DMS114 treated with DMSO at 0.1 percent for 48 hours (cell line): Measurements from ENCODE around the gene PSTPIP1.

Source experiments
- DNase-seq: peaks from one replicate; lab custom pipeline; 2025; ENCODE audit not compliant: unreplicated experiment; lab: John Stamatoyannopoulos, UW

The PSTPIP1 gene

DNA sequence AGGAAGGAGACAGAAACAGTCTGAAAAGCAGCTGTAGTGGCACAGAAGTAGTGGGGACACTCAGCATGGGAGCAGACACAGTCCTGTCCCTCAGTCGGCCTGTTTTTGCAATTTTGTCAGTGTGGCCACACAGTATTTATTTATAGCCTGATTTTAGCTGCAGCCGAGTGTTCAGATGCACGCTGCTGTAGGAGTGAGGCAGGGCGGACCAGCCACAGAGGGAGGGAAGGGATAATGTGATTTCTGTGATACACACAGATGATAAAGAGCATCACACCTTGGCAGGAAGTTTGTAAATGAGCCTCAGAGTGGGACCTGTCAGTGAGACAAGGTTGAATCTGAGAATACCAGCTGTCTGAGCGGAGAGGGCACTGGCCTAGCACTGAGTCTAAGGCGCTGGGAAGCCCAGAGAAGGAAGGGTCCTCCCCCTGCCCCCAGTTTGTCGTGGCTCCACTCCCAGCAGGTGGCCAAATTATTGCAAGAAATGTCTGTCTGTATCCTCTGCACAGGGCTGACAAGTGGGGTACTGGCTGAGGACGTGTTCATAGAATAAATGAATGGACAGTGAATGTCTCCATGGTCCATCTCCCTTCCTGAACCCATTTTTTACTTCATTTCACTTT lies 3.8 kb downstream of the PSTPIP1 start:
- no peak for DNase-seq

DNA sequence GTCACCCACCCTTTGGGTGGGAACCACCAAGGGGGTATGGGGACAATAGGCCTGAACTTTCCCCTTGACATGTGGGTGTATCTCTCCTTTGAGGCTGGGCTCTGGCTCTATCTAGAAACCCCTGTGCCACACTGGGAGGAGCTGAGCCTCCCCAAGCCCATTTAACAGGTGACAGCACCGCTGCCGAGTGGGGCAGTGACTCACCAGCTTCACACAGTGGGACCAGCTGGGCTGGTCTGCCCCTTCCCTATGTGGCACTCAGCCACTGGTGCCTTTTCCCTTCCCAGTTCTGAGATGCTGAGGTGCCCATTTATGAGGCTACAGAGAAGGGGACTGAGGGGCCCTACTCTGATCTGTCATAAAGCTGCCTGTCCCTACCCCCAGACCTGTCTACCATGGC lies 5.1 kb downstream of the PSTPIP1 start:
- no peak for DNase-seq

DNA sequence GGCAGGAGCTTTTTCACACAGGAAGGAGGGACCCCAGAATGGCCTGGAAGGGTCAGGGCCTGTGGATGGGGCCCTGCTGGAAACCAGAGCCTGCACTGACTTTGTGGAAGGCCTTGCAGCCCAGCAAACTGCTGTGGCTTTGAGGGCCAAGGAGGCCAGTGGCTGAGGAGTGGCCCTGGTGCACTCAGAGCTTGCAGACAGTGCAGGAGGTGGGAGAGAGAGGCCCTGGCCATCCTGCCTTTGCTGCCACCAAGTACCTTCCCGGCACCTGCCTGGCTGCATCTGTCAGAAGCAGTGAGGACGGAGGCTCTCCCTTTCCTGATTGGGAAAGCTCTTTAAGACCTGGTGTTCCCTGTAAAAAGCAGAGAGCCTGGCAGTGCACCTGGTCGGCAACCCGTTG lies 6.4 kb downstream of the PSTPIP1 start:
- no peak for DNase-seq

DNA sequence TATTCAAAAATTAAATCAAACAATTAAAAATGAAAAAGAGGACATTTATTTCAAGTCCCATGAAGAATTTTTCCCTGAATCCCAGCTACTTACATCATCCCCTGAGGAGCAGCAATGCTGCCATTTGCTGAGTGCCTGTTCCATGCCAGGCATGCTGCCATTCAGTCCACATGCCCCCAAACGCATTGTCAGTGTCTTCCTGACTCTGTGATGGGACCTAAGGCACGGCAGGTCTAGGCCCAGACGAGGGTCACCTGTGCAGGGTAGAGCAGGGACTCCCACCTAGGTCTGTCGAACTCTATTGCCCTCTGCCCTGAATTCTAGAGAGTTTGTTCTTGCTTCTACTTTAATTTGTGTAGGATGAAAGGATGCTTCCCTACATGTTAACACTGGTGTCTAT lies 7.0 kb downstream of the PSTPIP1 start:
- DNase-seq: no peak

DNA sequence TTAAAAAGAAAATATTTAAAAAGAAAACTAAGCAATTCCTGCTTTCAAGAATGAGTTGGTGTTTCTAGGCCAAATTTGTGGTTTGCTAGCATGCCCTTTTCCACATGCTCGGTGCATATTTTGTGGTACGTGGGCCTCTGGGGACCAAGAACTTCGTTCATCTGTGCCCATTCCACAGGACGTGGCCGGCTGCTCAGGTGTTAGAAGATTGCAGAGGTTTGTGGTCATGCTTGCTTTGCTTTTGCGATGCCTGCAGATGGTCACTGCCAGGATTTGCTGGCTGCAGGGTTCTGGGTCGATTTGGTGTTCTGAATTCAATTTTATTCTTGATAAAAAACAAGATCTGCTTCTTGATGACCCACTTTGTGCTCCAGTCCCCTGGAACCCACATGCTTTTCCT lies 7.5 kb downstream of the PSTPIP1 start:
- no peak for DNase-seq

DNA sequence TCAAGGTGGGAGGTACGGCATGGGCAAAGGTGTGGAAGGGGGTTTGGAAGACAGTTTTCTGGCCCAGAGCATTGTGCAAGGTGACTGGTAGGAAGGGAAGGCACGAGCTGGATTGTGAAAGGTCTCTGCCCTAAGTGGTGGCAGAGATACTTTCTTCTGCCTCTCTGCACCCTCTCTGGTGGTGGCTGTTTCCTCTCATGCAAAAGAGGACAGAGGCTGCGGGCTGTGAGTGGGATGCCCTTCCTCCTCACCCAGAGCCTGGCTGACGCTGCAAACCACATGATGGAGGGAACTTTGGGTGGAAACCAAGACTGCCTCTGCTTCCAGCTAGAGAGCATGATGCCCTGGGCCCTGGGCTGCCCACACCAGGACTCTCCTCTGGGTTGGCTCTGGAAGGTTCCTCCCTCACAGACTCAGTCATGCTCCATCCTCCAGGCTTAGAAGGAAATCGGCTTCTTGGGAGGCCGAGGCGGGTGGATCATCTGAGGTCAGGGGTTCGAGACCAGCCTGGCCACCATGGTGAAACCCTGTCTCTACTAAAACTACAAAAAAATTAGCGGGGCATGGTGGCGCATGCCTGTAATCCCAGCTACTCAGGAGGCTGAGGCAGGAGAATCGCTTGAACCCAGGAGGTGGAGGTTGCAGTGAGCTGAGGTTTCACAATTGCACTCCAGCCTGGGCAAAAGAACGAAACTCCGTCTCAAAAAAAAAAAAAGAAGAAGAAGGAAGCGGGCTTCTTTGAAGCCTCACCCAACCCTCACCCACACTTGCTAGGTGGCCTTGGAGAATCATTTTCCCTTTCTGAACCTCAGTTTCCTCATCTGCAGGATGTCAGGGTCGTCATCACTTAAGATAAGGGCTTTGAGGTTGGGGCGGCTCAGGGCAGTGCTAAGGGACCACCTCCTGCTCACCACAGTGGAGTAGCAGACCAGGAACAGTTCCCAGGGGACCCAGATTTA lies 8.3 kb downstream of the PSTPIP1 start:
- DNase-seq: no peak

DNA sequence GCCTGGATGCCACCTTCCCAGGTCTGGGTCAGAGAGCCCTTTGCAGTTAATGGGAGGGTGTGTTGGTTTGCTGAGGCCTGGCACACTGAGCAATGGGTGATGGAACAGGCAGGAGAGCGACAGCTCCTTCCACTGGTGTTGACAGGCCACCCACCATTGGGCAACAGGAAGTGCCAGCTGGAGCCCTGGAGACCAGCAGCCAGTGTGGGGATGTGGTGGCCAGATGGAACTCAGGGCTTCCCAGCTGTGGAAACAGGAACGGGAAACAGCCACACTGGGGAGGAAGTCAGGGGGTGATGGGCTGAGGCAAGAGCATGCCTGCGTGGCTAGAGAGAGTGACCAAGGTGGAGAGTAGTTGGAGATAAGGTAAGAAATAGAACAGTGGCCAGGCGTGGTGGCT lies 9.3 kb downstream of the PSTPIP1 start:
- no peak for DNase-seq

DNA sequence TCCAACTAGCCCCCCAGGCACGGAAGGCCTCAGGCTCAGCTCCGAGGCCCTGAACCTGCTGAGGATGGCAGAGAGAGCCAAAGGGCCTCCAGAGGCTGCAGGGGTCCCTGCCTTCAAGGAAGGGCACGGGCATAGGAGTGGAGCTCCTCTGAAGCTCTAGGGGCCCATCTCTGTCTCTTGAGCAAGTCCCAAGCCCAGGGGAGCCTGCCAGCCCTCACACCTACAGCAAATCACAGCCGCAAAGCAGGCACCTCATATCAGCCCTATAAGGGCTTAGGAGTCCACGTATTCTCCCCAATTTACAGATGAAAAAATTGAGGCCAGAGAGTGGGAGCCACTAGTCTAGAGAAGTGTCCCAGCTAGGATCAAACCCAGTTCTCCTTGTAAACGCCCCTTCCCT lies 14.2 kb downstream of the PSTPIP1 start:
- no peak for DNase-seq

DNA sequence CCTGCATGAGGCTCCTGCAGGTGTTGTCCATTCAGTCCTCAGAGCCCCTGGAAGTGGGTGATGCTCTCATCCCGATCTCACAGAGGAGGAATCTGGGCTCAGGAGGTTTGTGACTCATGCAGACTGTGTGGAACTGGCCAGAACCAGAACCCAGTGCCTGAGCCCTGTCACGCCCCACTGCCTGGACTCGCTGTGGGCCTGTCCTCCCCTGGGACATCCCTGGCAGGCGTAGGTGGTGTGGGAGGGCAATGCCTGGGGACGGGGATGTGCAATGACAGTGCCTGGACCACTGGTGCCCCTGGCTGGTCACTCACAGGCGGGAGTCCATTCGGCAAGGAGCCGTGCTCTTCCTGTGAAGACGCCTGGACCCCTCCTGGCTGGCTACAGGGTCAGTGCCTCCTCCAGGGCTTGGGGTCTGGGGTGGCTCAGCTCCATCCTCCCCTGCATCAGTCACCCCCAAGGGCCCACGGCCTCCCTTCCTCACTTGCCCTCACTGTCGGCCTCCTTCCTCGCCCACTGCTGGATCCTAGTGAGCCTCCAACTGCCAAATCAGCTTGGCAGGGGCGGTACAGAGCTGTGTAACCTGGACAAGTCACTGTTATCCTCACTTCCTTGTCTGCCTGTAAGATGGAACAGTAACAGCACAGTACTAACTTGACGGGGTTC lies 14.9 kb downstream of the PSTPIP1 start:
- DNase-seq: no peak

DNA sequence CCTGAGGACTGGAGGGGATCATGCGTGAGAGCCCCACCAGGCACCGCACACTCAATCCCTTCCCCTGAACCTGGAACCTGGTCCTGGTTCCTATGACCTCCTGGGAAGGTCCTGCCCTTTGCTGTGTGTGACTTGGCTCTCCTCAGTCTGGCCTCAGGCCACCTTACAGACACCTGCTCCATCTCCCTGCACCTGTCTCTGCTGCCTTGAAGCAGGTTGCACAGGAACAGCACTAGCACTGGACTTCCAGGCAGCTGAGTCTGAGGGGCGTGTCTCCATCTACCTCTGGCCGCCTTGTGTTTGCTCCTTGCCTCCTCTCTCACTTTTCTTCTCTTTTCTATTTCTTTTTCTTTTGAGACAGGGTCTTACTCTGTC lies 15.4 kb downstream of the PSTPIP1 start:
- no peak for DNase-seq

DNA sequence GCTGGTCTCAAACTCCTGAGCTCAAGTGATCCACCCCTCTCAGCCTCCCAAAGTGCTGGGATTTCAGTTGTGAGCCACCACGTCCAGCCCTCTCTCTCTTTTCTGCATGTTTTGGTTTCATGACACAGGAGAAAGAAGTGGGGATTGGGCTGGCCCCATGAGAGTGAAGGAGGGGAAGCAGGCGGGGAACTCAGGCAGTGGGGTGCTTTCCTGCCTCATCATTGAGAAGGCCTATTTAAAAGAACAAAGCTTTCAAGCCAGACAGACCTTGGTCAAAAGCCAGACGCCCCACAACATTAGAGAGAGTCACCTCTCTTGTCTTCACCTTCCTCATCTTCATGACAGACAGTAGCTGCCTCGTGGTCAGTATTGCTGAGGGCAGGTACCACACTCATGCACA lies 15.9 kb downstream of the PSTPIP1 start:
- DNase-seq: no peak

DNA sequence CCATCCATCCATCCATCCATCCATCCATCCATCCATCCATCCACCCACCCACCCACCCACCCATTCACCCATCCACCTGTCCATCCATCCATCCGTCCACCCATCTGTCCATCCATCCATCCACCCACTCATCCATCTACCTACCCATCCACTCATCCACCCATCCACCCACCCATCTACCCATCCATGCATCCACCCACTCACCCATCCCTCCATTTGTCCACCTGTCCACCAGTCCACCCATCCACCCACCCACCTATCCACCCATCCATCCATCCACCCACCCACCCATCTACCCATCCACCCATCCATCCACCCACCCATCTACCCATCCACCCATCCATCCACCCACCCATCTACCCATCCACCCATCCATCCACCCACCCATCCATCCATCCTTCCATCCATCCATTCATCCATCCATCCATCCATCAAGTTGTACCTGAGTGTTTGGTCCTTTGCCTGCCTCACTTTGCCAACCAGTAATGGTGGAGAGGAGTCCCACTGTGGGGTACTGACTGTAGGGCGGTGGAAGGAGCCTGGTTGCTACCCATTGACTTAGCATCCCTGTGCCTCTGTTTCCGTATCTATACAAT lies 17.3 kb downstream of the PSTPIP1 start:
- no peak for DNase-seq

DNA sequence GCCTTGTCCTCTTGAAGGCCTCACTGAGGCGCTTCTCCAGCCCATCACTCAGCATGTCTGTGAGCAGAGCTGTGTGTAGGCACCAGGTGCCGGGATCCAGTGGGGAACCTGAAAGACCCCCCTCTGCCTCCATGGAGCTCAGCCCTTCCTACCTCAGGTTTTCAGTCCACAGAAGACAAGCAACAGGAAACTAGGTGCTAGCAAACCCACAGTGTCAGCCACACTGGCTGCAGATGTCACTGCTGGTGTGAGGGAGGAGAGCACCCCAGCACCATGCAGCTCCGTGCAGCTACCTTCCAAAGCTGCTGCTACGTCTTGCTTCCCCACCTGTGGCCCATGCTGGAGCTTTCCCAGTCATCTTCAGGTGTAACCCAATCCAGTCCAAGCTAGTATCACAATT lies 17.9 kb downstream of the PSTPIP1 start:
- no peak for DNase-seq

DNA sequence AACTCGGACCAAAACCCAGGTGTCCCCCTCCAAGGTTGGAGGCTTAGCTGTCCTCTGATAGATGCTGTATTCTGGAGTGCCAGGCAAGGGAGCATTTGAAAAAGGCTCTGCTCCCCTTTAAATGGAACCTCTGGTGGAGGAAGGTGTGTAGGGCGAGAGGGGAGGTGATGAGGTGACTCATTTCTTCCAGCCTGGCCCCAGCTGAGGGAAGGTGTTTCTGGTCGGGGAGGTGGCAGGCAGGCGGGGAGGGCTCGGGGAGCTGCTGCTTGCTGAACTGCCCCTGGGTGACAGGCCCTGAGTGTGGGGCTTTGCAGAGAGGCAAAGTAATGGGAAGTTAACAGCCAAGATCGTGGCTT lies 18.8 kb downstream of the PSTPIP1 start:
- DNase-seq: no peak

DNA sequence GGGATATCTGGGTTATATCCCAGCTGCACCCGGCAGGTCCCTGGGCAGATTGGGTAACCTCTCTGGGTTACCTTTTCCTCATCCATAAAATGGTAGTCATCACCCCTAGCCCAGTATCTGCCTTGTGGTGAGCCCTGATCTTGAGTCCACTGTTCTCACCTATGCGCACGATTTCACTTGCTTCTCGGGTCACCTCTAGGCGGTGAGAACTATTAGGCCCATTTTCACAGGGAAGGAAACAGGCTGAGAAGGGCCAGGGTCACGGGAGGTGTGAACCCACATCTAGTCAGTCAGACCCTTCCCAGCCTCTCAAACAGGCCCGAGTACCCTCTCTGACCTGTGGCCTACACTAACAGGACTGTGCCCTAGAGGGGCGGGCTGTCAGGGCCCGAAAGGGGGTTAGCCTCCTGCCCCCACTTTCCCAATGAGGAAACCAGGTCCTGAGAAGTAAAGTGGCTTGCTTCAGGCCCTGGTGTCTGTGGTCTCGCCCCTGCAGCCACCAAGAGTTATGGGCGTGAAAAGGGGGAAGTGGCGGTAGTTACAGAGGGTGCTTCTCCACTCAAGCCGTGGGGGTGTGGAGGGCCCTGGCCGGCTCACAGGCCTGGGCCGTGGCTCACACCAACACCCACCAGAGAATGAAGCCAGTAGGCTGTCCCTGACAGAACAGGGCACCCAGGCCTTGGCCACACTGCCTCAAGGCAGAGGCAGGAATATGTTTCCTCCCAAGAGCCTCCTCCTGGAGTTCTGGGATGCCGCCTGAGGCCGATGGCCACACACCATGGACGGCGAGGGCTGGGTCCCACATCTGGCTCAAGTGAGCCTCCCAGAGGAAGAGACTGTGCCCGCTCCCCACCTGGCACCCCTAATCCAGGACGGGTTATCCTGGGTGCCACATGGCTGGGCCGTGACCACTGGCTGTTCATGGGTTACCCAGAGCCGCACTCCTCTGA lies 19.5 kb downstream of the PSTPIP1 start:
- no peak for DNase-seq

DNA sequence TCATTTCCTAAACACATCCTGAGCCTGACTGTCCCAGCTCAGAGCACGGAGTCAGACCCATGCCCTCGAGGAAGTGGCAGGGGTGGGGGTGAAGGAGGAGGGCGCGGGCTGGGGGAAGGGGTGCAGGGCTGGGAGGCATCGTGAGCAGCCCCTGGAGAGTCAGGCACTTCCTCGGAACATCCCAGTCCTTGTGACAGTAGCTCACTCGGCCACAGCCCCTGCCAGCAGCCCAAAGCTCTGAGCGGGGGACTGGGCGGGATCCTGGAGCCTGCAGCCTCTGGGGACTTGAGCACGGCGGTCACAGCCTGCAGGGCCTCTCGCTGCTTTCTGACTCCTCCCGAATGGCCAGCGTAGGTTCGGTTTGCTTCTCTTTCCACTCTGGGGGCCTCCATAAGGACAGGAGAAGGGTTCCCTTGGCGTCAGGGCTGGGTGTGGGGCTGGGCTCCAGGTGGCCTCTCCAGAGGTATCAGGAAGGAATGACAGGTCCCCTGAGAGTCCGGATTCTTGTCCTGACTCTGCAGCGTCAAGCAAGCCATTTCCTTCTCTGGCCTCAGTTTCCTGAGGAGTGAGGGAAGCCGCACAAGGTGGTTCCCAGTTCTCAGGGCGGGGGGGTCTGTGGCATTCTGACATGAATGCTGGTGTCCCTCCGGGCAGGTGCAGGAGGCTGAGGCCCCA lies 20.9 kb downstream of the PSTPIP1 start:
- DNase-seq: no peak

DNA sequence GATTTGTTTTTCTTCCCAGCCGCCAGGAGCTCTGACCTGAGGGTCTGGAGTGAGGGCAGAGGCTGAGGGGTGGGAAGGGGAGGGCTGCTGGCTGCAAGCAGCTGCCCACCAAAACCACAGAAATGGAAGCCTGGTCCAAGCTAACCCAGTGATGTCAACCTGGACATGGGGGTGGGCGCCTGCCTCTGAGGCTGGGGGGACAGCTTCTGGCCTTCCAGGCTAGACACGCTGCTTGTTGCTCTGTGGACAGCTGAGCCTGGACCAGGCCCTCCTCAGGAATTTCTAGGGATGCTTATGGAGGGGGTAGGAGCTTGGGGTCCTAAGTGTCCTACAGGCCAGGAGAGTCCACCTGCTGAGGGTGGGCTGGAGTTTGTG lies 21.4 kb downstream of the PSTPIP1 start:
- DNase-seq: no peak

DNA sequence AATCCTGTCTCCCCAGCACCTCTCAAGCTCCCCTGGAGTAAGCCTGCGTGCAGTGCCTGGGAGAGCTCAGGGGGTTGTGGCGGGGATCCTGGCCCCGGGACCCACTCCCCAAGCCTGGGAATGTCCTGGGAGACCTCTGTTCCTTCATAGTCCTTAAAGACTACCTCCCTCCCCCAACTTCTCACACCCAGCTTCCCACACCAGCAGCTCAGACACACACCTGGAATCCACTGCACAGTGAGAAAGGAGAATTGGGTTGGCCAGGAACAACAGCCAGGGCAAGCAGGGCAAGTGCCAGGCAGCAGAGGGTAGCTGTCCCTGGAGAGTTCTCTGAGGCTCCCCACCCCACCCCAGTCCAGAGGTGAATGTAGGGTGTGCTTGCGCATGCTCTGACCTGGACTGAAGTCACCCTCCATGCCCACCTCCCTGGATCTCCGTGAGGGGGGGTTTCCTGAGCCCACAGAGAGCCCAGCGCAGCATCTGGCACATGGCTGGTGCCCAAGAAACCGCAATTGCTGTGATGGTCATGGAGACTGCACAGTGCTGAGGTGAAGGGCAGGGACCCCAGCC lies 22.2 kb downstream of the PSTPIP1 start:
- no peak for DNase-seq

DNA sequence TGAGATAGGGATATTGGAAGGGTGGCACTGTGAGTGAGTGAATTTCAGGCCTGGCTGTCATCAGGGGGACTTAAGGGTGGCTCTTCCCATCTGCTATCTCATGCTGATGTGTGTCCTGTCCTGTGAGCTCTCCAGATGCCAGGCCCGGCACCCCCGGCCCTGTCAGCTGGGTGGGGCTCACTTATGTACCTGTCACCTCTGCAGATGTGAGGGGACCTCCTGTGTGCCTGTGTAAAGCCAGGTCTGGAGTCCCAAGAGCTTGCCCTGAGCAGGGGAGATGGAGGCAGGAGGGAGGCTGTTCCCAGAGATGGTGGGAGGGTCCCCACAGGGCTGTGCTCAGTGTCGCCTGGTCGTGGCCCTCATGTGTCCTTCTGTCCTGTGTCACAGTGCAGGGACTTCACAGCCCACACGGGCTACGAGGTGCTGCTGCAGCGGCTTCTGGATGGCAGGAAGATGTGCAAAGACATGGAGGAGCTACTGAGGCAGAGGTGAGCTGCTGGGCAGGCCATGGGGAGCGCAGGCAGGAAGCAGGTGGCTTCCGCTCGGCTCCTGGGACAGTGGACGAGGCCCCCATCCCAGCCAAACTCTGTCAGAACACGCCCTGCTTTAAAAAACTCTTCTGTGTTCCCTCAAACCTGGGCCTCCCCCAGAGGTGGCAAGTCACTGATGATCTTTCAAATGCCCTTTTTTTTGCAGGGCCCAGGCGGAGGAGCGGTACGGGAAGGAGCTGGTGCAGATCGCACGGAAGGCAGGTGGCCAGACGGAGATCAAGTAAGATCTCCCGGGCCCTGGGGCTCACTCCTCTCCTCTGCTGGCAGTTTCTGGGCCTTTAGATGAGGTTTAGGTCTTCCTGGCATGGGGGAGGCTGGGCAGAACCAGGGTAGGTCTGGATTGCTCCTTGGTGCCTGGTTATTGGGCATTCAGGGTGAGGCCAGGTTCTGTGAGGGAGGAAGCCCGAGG lies 23.1 kb downstream of the PSTPIP1 start:
- DNase-seq: no peak
